Hippocampal formation (tissue), 2 donors: ENCODE data around the gene CLCN6.
A peak's percentile ranks its signal among the peaks of the same experiment; 100 is the strongest.

ENCODE experiments used
- DNase-seq, 2 donors: peaks; one replicate each; lab custom pipeline; 2025; lab: John Stamatoyannopoulos, UW

The CLCN6 gene

GRCh38 chr1:11880181-11880575 is 74.2 kb downstream of the CLCN6 start:
- DNase-seq = no peak

GRCh38 chr1:11880911-11881748 is 75.1 kb downstream of the CLCN6 start:
- peak in 1 of 2 donors; percentile 26 for DNase-seq

- no peak for DNase-seq
Measured at GRCh38 chr1:11881749-11882441, 75.9 kb downstream of the CLCN6 start.

GRCh38 chr1:11882814-11883538 is 77.0 kb downstream of the CLCN6 start:
- DNase-seq = no peak

- no peak for DNase-seq
Measured at GRCh38 chr1:11885916-11886315, 79.9 kb downstream of the CLCN6 start.

- DNase-seq = no peak
Measured at GRCh38 chr1:11886986-11887665, 81.1 kb downstream of the CLCN6 start.

- DNase-seq = no peak
Measured at GRCh38 chr1:11887666-11888007, 81.6 kb downstream of the CLCN6 start.

- DNase-seq = no peak
Measured at GRCh38 chr1:11888206-11888876, 82.3 kb downstream of the CLCN6 start.

GRCh38 chr1:11888877-11889208 is 82.9 kb downstream of the CLCN6 start:
- no peak for DNase-seq

- DNase-seq = no peak
Measured at GRCh38 chr1:11891433-11892186, 85.6 kb downstream of the CLCN6 start.
